ENCODE measurements around the gene CDC42SE2.

DNA sequence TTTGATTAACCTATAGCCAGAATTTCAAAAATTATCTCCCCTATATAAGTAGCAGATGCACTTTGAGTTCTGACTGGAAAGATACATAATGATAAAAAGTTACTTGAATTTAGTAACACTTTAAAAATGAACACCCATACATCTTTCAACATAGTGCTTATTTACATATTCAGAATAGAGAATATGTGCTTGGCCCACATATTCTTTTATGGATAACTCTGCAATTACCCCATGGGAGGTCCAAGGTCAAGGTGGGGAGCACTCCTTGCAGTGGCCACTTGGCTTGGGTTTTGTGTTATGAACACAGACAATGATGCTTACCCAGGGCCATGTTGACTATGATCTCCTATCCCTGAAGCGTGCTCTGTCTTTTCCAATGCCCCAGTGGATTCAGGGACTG lies 169.3 kb downstream of the CDC42SE2 start:
- TF ChIP-seq, protein P1, sequence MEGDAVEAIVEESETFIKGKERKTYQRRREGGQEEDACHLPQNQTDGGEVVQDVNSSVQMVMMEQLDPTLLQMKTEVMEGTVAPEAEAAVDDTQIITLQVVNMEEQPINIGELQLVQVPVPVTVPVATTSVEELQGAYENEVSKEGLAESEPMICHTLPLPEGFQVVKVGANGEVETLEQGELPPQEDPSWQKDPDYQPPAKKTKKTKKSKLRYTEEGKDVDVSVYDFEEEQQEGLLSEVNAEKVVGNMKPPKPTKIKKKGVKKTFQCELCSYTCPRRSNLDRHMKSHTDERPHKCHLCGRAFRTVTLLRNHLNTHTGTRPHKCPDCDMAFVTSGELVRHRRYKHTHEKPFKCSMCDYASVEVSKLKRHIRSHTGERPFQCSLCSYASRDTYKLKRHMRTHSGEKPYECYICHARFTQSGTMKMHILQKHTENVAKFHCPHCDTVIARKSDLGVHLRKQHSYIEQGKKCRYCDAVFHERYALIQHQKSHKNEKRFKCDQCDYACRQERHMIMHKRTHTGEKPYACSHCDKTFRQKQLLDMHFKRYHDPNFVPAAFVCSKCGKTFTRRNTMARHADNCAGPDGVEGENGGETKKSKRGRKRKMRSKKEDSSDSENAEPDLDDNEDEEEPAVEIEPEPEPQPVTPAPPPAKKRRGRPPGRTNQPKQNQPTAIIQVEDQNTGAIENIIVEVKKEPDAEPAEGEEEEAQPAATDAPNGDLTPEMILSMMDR (conservative IDR thresholded peaks at IDR 0.05 in 1 of 2, IDR thresholded peaks at IDR 0.05 in 1 of 2; ENCODE audit: extremely low read depth in 1 of 2, insufficient read depth in 1 of 2, low read depth in 1 of 2, low read length in 2 of 2), result no peak
- no peak for TF ChIP-seq EZH2 (IDR thresholded peaks at IDR 0.05; ENCODE audit: borderline replicate concordance, low read length)
